CD4-positive, alpha-beta T cell treated with Interleukin-10 for 1 hour (primary cell): Measurements from ENCODE around the gene ARHGAP22.

ENCODE experiments used
- DNase-seq: peaks from one replicate; pipeline ENCODE4 v3.0.0-alpha.2; 2020

The ARHGAP22 gene

GRCh38 chr10:48495282-48496045 is 109.4 kb downstream of the ARHGAP22 start:
- no peak for DNase-seq

GRCh38 chr10:48494611-48495010 is 110.3 kb downstream of the ARHGAP22 start:
- no peak for DNase-seq

GRCh38 chr10:48494073-48494472 is 110.8 kb downstream of the ARHGAP22 start:
- no peak for DNase-seq

- no peak for DNase-seq
These were observed 111.6 kb downstream of the ARHGAP22 start for GRCh38 chr10:48493083-48493871.

- DNase-seq: no peak
These were observed 112.7 kb downstream of the ARHGAP22 start for GRCh38 chr10:48492201-48492600.

GRCh38 chr10:48491392-48492139 is 113.3 kb downstream of the ARHGAP22 start:
- no peak for DNase-seq

GRCh38 chr10:48490946-48491345 is 113.9 kb downstream of the ARHGAP22 start:
- no peak for DNase-seq

- DNase-seq: no peak
These were observed 114.3 kb downstream of the ARHGAP22 start for GRCh38 chr10:48490571-48490940.

GRCh38 chr10:48489099-48489498 is 115.8 kb downstream of the ARHGAP22 start:
- no peak for DNase-seq

GRCh38 chr10:48487244-48487643 is 117.6 kb downstream of the ARHGAP22 start:
- no peak for DNase-seq

- DNase-seq: no peak
These were observed 119.2 kb downstream of the ARHGAP22 start for GRCh38 chr10:48485711-48486110.

- DNase-seq: no peak
These were observed 120.0 kb downstream of the ARHGAP22 start for GRCh38 chr10:48484911-48485310.

GRCh38 chr10:48482207-48482606 is 122.7 kb downstream of the ARHGAP22 start:
- no peak for DNase-seq

- DNase-seq: no peak
These were observed 123.5 kb downstream of the ARHGAP22 start for GRCh38 chr10:48481385-48481784.

- DNase-seq: no peak
These were observed 124.2 kb downstream of the ARHGAP22 start for GRCh38 chr10:48480397-48481374.

- DNase-seq: no peak
These were observed 125.7 kb downstream of the ARHGAP22 start for GRCh38 chr10:48478980-48479811.

- no peak for DNase-seq
These were observed 126.4 kb downstream of the ARHGAP22 start for GRCh38 chr10:48478469-48478868.

GRCh38 chr10:48477616-48478015 is 127.3 kb downstream of the ARHGAP22 start:
- DNase-seq: no peak

GRCh38 chr10:48477141-48477540 is 127.7 kb downstream of the ARHGAP22 start:
- DNase-seq: no peak

- no peak for DNase-seq
These were observed 128.4 kb downstream of the ARHGAP22 start for GRCh38 chr10:48476279-48476982.

GRCh38 chr10:48475943-48476278 is 129.0 kb downstream of the ARHGAP22 start:
- no peak for DNase-seq
